IMR-90 (cell line): ENCODE measurements around the gene RNF149. TPM values are rescaled to one million over a fixed set of nuclear protein-coding genes. Genes with fewer than 3 reads are reported as not detected.

Experiments
- ATAC-seq: fragments of 200-7000 bp; cut with Tn5 transposase; 2 replicates; pipeline ENCODE4 v1.9.1; 2020; ENCODE audit warnings: low read depth, mild to moderate bottlenecking, moderate library complexity
- BruUV-seq: library from RNA; stranded (reverse); fragments of 400-500 nt; replicated peaks from 2 replicates; lab custom pipeline; 2021; lab: Mats Ljungman, UMichigan
- CTCF ChIA-PET: fragments of 300-600 bp; formaldehyde crosslinking; extraction: SDS; loops from one replicate; lab custom pipeline; 2021; ENCODE audit warnings: antibody characterized with exemption; lab: Yijun Ruan, JAX
- POLR2A ChIA-PET: fragments of 300-600 bp; sonication (Branson Sonifier 250); formaldehyde crosslinking; loops from one replicate; lab custom pipeline; 2022; ENCODE audit warnings: antibody characterized with exemption; ENCODE audit not compliant: unreplicated experiment; lab: Charles Lee
- DNase-seq: peaks from one replicate; pipeline ENCODE4 v3.0.0; 2013
- H2AFZ ChIP-seq: replicated peaks from 2 replicates; pipeline ENCODE3; 2013; ENCODE audit warnings: low read length, mild to moderate bottlenecking; ENCODE audit not compliant: poor library complexity
- H2AK5ac ChIP-seq: 2 replicates; pipeline ENCODE4 v1.6.1; 2013; ENCODE audit warnings: low read depth, low read length, inconsistent platforms
- H2AK9ac ChIP-seq: replicated peaks from 2 replicates; pipeline ENCODE3; 2013; ENCODE audit warnings: mild to moderate bottlenecking, low read depth, low read length, moderate library complexity; ENCODE audit not compliant: poor library complexity
- H2BK120ac ChIP-seq: 2 replicates; pipeline ENCODE4 v1.6.1; 2013; ENCODE audit warnings: low read depth, low read length, inconsistent platforms
- H2BK15ac ChIP-seq: 3 replicates; pipeline ENCODE4 v1.6.1; 2013; ENCODE audit warnings: low read depth, low read length, inconsistent platforms
- H2BK20ac ChIP-seq: 2 replicates; pipeline ENCODE4 v1.6.1; 2013; ENCODE audit warnings: low read depth, mild to moderate bottlenecking, inconsistent platforms, low read length, moderate library complexity
- H2BK5ac ChIP-seq: 2 replicates; pipeline ENCODE4 v1.6.1; 2013; ENCODE audit warnings: mild to moderate bottlenecking, low read depth, low read length, inconsistent platforms; ENCODE audit not compliant: poor library complexity, severe bottlenecking
- H3K14ac ChIP-seq: replicated peaks from 2 replicates; pipeline ENCODE4 v1.6.1; 2013; ENCODE audit warnings: low read depth, low read length, inconsistent platforms
- H3K18ac ChIP-seq: 2 replicates; pipeline ENCODE4 v1.6.1; 2013; ENCODE audit warnings: low read depth, low read length, control low read depth
- H3K23ac ChIP-seq: 2 replicates; pipeline ENCODE4 v1.6.1; 2013; ENCODE audit warnings: low read depth, low read length, inconsistent platforms
- H3K27ac ChIP-seq: 2 replicates; pipeline ENCODE4 v1.5.1; 2013; ENCODE audit warnings: mild to moderate bottlenecking, control low read depth, low read length; ENCODE audit not compliant: insufficient read depth
- H3K27me3 ChIP-seq: 2 replicates; pipeline ENCODE4 v1.6.1; 2013; ENCODE audit warnings: low read length; ENCODE audit not compliant: control insufficient read depth, insufficient read depth
- H3K36me3 ChIP-seq: 2 replicates; pipeline ENCODE4 v1.6.1; 2013; ENCODE audit warnings: low read length, mixed read lengths; ENCODE audit not compliant: control insufficient read depth, insufficient read depth
- H3K4ac ChIP-seq: 2 replicates; pipeline ENCODE4 v1.6.1; 2013; ENCODE audit warnings: low read depth, low read length, inconsistent platforms
- H3K4me1 ChIP-seq: 2 replicates; pipeline ENCODE4 v1.6.1; 2013; ENCODE audit warnings: low read length, mixed read lengths; ENCODE audit not compliant: control insufficient read depth, insufficient read depth
- H3K4me2 ChIP-seq: 2 replicates; pipeline ENCODE4 v1.6.1; 2013; ENCODE audit warnings: low read depth, mild to moderate bottlenecking, control low read depth, low read length, moderate library complexity
- H3K4me3 ChIP-seq: 2 replicates; pipeline ENCODE4 v1.5.1; 2013; ENCODE audit warnings: low read depth, mild to moderate bottlenecking, control low read depth, low read length, moderate library complexity; ENCODE audit not compliant: insufficient read depth
- H3K56ac ChIP-seq: 2 replicates; pipeline ENCODE4 v1.6.1; 2013; ENCODE audit warnings: low read length, inconsistent platforms; ENCODE audit not compliant: insufficient read depth; ENCODE audit errors: extremely low read depth
- H3K79me1 ChIP-seq, 2 experiments: 2 replicates each; pipeline ENCODE4 v1.6.1; 2013; ENCODE audit warnings: low read length in 2 of 2, inconsistent platforms in 1 of 2, low read depth in 1 of 2
- H3K9ac ChIP-seq: 2 replicates; pipeline ENCODE4 v1.6.1; 2013; ENCODE audit warnings: low read depth, low read length, control low read depth
- H3K9me1 ChIP-seq: 2 replicates; pipeline ENCODE4 v1.6.1; 2013; ENCODE audit warnings: low read length, inconsistent platforms; ENCODE audit not compliant: insufficient read depth
- H3K9me3 ChIP-seq: 2 replicates; pipeline ENCODE4 v1.6.1; 2013; ENCODE audit warnings: low read length; ENCODE audit not compliant: control insufficient read depth, insufficient read depth
- H4K20me1 ChIP-seq: 2 replicates; pipeline ENCODE4 v1.6.1; 2013; ENCODE audit warnings: low read length, inconsistent platforms; ENCODE audit not compliant: insufficient read depth
- H4K5ac ChIP-seq: 2 replicates; pipeline ENCODE4 v1.6.1; 2013; ENCODE audit warnings: mild to moderate bottlenecking, low read depth, low read length, control low read depth
- H4K8ac ChIP-seq, 2 experiments: 2 replicates each; pipeline ENCODE4 v1.6.1; 2013; ENCODE audit warnings: low read depth in 2 of 2, low read length in 2 of 2, control low read depth in 1 of 2, inconsistent platforms in 1 of 2
- H4K91ac ChIP-seq: 2 replicates; pipeline ENCODE4 v1.6.1; 2013; ENCODE audit warnings: low read depth, low read length, inconsistent platforms; ENCODE audit not compliant: insufficient read depth
- BHLHE40 ChIP-seq: fragments of 150-350 bp; IDR thresholded peaks from 2 replicates; pipeline ENCODE4 v1.6.1; 2016; ENCODE audit warnings: mild to moderate bottlenecking, low read depth, low read length
- CEBPB ChIP-seq: IDR thresholded peaks from 2 replicates; pipeline ENCODE4 v1.6.1; 2012; ENCODE audit warnings: low read depth, low read length, improper control_type of control experiment
- CHD1 ChIP-seq: IDR thresholded peaks from 2 replicates; pipeline ENCODE4 v1.6.1; 2012; ENCODE audit warnings: low read depth, low read length, improper control_type of control experiment
- MAFK ChIP-seq: IDR thresholded peaks from 2 replicates; pipeline ENCODE4 v1.6.1; 2012; ENCODE audit warnings: low read depth, low read length, improper control_type of control experiment
- MAZ ChIP-seq: IDR thresholded peaks from 2 replicates; pipeline ENCODE4 v1.6.1; 2012; ENCODE audit warnings: low read depth, mild to moderate bottlenecking, low read length, improper control_type of control experiment, moderate library complexity, borderline replicate concordance
- MXI1 ChIP-seq: IDR thresholded peaks from 2 replicates; pipeline ENCODE4 v1.6.1; 2012; ENCODE audit warnings: low read depth, mild to moderate bottlenecking, low read length, moderate library complexity, borderline replicate concordance
- POLR2A ChIP-seq: IDR thresholded peaks from 2 replicates; pipeline ENCODE4 v1.6.1; 2012; ENCODE audit warnings: mild to moderate bottlenecking, low read depth, low read length
- RAD21 ChIP-seq: IDR thresholded peaks from 2 replicates; pipeline ENCODE4 v1.6.1; 2012; ENCODE audit warnings: low read length, improper control_type of control experiment
- RFX5 ChIP-seq: IDR thresholded peaks from 2 replicates; pipeline ENCODE4 v1.8.0; 2012; ENCODE audit warnings: low read depth, mild to moderate bottlenecking, low read length, moderate library complexity
- whole genome bisulfite sequencing, 2 experiments: methylation state at CpG; one replicate each; pipeline versions ENCODE4 v1.1.5 to v1.1.7; 2013; ENCODE audit warnings: missing lambda C conversion rate in 2 of 2; ENCODE audit not compliant: insufficient read length in 1 of 2; ENCODE audit errors: extremely low coverage in 2 of 2; 5-methylcytosine and 5-hydroxymethylcytosine counted together
- dilution Hi-C: fragments of 300-500 bp; cut with HindIII; formaldehyde crosslinking; loops from one replicate; pipeline ENCODE4 v1.14.3; 2018; ENCODE audit warnings: low sequenced_read_pairs; ENCODE audit not compliant: unreplicated experiment
- in situ Hi-C: fragments of 300-500 bp; cut with MboI; formaldehyde crosslinking; loops from 3 replicates; pipeline ENCODE4 v1.14.3; 2019; ENCODE audit warnings: low sequenced_read_pairs, inconsistent platforms, mixed read lengths
- intact Hi-C: fragments of 100-400 bp; cut with micrococcal nuclease; formaldehyde crosslinking; loops from 2 replicates; pipeline ENCODE4 v1.10.0; 2022
- polyA plus RNA-seq, 3 experiments: library from polyadenylated mRNA; depleted of rRNA; stranded (reverse); fragments of >200 nt; gene quantifications; 2 replicates each; pipeline ENCODE4 v1.2.3, GENCODE V29; 2012; ENCODE audit warnings: low replicate concordance in 1 of 3
- total RNA-seq: library from RNA; depleted of rRNA; stranded (reverse); fragments of >200 nt; gene quantifications from 2 replicates; pipeline ENCODE4 v1.2.3, GENCODE V29; 2012
- TF ChIP-seq, protein P1 (sequence below): fragments of 150-350 bp; IDR thresholded peaks from 2 replicates; pipeline ENCODE4 v1.6.1; 2016; ENCODE audit warnings: low read depth, mild to moderate bottlenecking, low read length, moderate library complexity, borderline replicate concordance
- TF ChIP-seq, protein P2 (sequence below): fragments of 150-350 bp; IDR thresholded peaks from 2 replicates; pipeline ENCODE4 v1.6.1; 2017; ENCODE audit warnings: mild to moderate bottlenecking, antibody characterized with exemption, low read length, low read depth
- TF ChIP-seq, protein P3 (sequence below): conservative IDR thresholded peaks from 2 replicates; pipeline ENCODE4 v1.5.1; 2012; ENCODE audit warnings: mild to moderate bottlenecking, low read depth, low read length, improper control_type of control experiment

The RNF149 gene
- total and polyA plus RNA-seq, 2 of the 4 experiments (the other 2 are of a cell fraction), result 14.5 to 18.6 TPM

DNA sequence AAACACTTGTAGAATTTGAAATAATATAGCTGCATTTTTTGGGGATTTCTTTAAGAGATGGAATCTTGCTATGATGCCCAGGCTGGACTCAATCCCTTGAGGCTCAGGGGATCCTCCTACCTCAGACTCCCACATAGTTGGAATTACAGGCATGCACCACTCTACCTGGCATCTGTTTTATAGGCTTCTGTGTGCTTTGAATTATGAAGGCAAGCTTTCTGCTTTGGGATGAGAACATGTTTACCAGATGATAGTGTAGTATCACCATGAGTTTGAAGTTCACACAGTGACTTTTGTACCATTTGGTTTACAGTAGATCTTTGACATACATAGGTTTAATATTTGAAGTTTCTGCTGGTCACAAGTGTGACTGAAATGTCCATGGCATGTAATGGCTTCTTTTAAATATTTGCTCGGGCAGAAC is 45.1 kb downstream of the RNF149 start:
- ChIA-PET POLR2A (no interaction called here), CTCF (interaction anchor here (0.5 kb wide), 1 partner anchor 203 kb away, joined by 3 read pairs; no protein-coding TSS in a partner anchor)
- dilution Hi-C loops (no loop called here), intact Hi-C loops (no loop called here), in situ Hi-C loops (no loop called here)
- Histone ChIP-seq H3K36me3 (peaks cover 47% of the 10 kb centered on the region), H3K9me3 (peaks cover 2% of the 10 kb centered on the region; the same call in 1 of the 2 replicates), H2BK20ac (no peak overlapping the region), H2BK15ac (no peak overlapping the region), H3K9ac (no peak overlapping the region), H3K56ac (no peak overlapping the region), H3K4me1 (no peaks in the 10 kb centered on the region), H2AK5ac (no peak overlapping the region), H3K27ac (no peak overlapping the region), H4K20me1 (peaks cover 6% of the 10 kb centered on the region; the same call in 1 of the 2 replicates), H3K4ac (no peak overlapping the region), H3K23ac (no peak overlapping the region), H3K9me1 (peaks cover 2% of the 10 kb centered on the region; the same call in 1 of the 2 replicates), H3K4me3 (no peak overlapping the region), H2AK9ac (no peak overlapping the region), H3K79me1 (peaks cover 27 to 47% of the 10 kb centered on the region in 2 experiments), H2BK120ac (no peak overlapping the region), H3K14ac (no peak overlapping the region), H3K18ac (no peak overlapping the region), H2AFZ (no peak overlapping the region), H4K91ac (no peak overlapping the region), H4K8ac (no peak overlapping the region), H3K27me3 (no peaks in the 10 kb centered on the region), H3K4me2 (no peak overlapping the region), H2BK5ac (no peak overlapping the region), H4K5ac (no peak overlapping the region)
- no CpG with 5 or more reads among the region's 1 CpG for WGBS, 2 experiments
- ATAC-seq, result no peak
- DNase-seq, result no peak
- TF ChIP-seq, protein P1, sequence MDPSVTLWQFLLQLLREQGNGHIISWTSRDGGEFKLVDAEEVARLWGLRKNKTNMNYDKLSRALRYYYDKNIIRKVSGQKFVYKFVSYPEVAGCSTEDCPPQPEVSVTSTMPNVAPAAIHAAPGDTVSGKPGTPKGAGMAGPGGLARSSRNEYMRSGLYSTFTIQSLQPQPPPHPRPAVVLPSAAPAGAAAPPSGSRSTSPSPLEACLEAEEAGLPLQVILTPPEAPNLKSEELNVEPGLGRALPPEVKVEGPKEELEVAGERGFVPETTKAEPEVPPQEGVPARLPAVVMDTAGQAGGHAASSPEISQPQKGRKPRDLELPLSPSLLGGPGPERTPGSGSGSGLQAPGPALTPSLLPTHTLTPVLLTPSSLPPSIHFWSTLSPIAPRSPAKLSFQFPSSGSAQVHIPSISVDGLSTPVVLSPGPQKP, result no peak
- TF ChIP-seq, protein P2, sequence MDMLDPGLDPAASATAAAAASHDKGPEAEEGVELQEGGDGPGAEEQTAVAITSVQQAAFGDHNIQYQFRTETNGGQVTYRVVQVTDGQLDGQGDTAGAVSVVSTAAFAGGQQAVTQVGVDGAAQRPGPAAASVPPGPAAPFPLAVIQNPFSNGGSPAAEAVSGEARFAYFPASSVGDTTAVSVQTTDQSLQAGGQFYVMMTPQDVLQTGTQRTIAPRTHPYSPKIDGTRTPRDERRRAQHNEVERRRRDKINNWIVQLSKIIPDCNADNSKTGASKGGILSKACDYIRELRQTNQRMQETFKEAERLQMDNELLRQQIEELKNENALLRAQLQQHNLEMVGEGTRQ, result no peak
- TF ChIP-seq BHLHE40 (no peak), CEBPB (no peak), MXI1 (no peak), RFX5 (no peak), MAZ (no peak), POLR2A (no peak), CHD1 (no peak), RAD21 (no peak), MAFK (no peak)
- TF ChIP-seq, protein P3, sequence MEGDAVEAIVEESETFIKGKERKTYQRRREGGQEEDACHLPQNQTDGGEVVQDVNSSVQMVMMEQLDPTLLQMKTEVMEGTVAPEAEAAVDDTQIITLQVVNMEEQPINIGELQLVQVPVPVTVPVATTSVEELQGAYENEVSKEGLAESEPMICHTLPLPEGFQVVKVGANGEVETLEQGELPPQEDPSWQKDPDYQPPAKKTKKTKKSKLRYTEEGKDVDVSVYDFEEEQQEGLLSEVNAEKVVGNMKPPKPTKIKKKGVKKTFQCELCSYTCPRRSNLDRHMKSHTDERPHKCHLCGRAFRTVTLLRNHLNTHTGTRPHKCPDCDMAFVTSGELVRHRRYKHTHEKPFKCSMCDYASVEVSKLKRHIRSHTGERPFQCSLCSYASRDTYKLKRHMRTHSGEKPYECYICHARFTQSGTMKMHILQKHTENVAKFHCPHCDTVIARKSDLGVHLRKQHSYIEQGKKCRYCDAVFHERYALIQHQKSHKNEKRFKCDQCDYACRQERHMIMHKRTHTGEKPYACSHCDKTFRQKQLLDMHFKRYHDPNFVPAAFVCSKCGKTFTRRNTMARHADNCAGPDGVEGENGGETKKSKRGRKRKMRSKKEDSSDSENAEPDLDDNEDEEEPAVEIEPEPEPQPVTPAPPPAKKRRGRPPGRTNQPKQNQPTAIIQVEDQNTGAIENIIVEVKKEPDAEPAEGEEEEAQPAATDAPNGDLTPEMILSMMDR, result no peak
- BruUV-seq, result no TSS peak
